AG04450 (cell line): ENCODE results near the gene CERS6. TPM values are rescaled to one million over a fixed set of nuclear protein-coding genes. Genes with fewer than 3 reads are reported as not detected.

Experiments used
- CTCF ChIA-PET: fragments of 300-600, 350-600 bp; formaldehyde crosslinking; extraction: SDS; loops from one replicate; lab custom pipeline; 2022; ENCODE audit warnings: antibody characterized with exemption, inconsistent platforms; lab: Charles Lee
- POLR2A ChIA-PET: fragments of 350-600 bp; formaldehyde crosslinking; extraction: SDS; loops from one replicate; lab custom pipeline; 2021; ENCODE audit warnings: antibody characterized with exemption, inconsistent platforms; lab: Yijun Ruan, JAX
- DNase-seq: peaks from one replicate; pipeline ENCODE4 v3.0.0-alpha.2; 2011; ENCODE audit warnings: low read depth, low spot score
- H3K27ac ChIP-seq: one replicate; pipeline ENCODE4 v1.5.1; 2012; ENCODE audit warnings: low read depth, low read length, control low read depth
- H3K27me3 ChIP-seq: one replicate; pipeline ENCODE4 v1.6.0; 2012; ENCODE audit warnings: low read length; ENCODE audit not compliant: control insufficient read depth, insufficient read depth
- H3K4me3 ChIP-seq: 2 replicates; pipeline ENCODE4 v1.5.1; 2011; ENCODE audit warnings: mild to moderate bottlenecking, low read depth, low read length, control low read depth
- H3K9me3 ChIP-seq: 2 replicates; pipeline ENCODE4 v1.5.1; 2012; ENCODE audit warnings: low read length; ENCODE audit not compliant: control insufficient read depth, insufficient read depth
- polyA plus RNA-seq: library from polyadenylated mRNA; depleted of rRNA; stranded (reverse); fragments of >200 nt; gene quantifications from 2 replicates; pipeline ENCODE4 v1.2.3, GENCODE V29; 2011
- TF ChIP-seq, protein P1 (sequence below): IDR thresholded peaks from 2 replicates; pipeline ENCODE4 v1.5.1; 2011; ENCODE audit warnings: low read depth, low read length, control low read depth, inconsistent platforms

The CERS6 gene
- polyA plus RNA-seq, 1 experiment, result 6.2 TPM

DNA sequence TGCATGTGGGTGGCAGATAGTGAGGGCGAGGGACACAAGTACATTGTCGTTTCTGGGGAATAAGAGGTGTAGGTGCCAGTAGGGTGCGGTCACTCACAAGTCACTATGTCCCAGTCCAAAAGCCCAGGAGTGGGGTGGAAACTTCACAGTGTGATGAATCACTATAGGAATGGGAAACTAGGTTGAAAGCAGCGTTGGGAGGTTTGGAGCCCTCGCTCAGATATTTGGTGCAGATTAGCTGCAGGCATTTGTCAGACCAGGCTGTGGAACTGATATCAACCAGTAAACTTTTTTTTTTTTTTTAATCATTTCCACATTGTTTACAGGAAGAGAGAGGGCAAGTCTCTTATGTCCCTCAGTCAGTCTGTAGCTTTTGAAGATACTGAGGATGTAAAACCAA is 121.8 kb downstream of the CERS6 start:
- no peak overlapping the region for H3K4me3 ChIP-seq

DNA sequence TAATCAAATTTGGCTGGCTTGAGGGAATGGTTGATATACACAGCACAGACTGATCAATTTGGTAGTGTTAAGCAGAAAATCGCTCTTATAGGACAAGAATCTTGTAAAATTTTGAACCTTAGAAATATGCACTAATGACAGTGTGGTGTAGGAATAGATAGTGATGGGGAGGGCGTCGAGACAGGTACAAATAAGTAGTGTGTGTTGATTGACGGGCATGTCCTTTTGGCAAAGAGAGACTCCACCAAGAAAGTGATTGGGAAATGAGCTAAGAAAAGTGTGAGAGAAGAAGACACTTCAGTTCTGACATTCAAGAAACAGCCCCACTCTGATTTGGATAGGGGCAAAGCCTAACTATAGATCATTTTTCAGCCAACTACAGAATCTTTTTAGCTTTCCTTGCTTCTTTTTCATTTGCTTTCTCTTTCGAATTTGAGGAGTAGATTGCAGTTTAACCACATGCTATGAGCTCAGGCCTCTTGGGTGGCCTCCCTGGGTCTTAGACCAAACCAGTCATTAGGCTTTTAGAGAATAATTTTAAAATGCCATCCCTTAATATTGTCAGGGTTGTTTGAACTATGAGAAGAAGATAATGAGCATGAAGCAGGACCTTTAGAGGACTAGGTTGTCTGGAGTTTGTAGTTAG is 127.1 kb downstream of the CERS6 start:
- H3K4me3 ChIP-seq, result no peak overlapping the region
- no peaks in the 10 kb centered on the region for H3K27me3 ChIP-seq
- peak overlapping the region; percentile 62 for H3K27ac ChIP-seq
- DNase-seq, result no peak
- TF ChIP-seq, protein P1, sequence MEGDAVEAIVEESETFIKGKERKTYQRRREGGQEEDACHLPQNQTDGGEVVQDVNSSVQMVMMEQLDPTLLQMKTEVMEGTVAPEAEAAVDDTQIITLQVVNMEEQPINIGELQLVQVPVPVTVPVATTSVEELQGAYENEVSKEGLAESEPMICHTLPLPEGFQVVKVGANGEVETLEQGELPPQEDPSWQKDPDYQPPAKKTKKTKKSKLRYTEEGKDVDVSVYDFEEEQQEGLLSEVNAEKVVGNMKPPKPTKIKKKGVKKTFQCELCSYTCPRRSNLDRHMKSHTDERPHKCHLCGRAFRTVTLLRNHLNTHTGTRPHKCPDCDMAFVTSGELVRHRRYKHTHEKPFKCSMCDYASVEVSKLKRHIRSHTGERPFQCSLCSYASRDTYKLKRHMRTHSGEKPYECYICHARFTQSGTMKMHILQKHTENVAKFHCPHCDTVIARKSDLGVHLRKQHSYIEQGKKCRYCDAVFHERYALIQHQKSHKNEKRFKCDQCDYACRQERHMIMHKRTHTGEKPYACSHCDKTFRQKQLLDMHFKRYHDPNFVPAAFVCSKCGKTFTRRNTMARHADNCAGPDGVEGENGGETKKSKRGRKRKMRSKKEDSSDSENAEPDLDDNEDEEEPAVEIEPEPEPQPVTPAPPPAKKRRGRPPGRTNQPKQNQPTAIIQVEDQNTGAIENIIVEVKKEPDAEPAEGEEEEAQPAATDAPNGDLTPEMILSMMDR, result no peak
- H3K9me3 ChIP-seq, result no peaks in the 10 kb centered on the region
- CTCF ChIA-PET, result interaction anchor here (1.6 kb wide), 1 partner anchor 57 kb away, joined by 4 read pairs; no protein-coding TSS in a partner anchor
- POLR2A ChIA-PET, result no interaction called here

More for the DNA sequence above, 121.8 kb downstream of the CERS6 start:
- Histone ChIP-seq H3K27ac (no peak overlapping the region), H3K9me3 (no peaks in the 10 kb centered on the region), H3K27me3 (no peaks in the 10 kb centered on the region)
- CTCF ChIA-PET, result no interaction called here
- no peak for DNase-seq
- POLR2A ChIA-PET, result no interaction called here
- TF ChIP-seq, protein P1, result no peak

DNA sequence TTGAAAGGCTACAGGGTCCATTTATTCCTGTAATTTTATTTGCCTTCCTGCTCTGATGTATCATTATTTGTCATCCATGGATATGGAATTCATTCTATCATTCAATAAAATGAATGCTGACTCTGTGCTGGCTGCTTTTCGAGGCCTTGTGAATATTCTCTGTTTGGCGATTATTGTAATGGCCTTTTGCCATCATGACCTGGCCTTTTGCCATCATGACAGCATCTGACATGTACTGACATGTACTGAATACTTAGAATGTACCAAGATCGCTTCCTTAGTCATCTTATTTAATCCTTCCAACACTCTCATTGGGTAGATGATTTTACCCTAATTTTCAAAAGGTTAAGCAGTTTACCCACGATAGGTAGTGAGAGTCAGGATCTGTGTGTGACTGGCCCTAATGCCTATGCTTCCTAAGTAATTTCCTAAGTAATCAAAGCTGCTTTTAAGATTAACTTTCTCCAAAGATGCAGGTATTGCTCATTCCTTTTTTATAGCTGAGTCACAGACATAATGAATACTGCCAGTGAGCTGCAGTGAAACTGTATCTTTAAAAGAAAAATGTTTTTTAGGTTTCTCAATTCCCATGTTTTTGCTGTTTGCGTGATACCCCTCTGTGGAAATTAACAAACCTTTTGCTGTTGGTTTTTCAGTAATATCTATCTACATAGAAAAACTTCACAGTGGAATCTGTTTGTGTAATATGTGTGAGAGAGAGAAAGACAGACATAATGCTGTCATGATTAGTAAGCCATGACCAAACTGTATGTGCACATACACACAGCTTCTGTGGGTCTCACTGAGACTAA is 127.8 kb downstream of the CERS6 start:
- Histone ChIP-seq H3K9me3 (no peaks in the 10 kb centered on the region), H3K27ac (peak overlapping the region; percentile 62), H3K27me3 (no peaks in the 10 kb centered on the region), H3K4me3 (no peak overlapping the region)
- DNase-seq, result no peak
- TF ChIP-seq, protein P1, result no peak
- POLR2A ChIA-PET, result interaction anchor here (0.6 kb wide), 1 partner anchor 91 kb away, joined by 6 read pairs; no protein-coding TSS in a partner anchor
- CTCF ChIA-PET, result interaction anchor here (1.6 kb wide), 1 partner anchor 58 kb away, joined by 4 read pairs; no protein-coding TSS in a partner anchor

DNA sequence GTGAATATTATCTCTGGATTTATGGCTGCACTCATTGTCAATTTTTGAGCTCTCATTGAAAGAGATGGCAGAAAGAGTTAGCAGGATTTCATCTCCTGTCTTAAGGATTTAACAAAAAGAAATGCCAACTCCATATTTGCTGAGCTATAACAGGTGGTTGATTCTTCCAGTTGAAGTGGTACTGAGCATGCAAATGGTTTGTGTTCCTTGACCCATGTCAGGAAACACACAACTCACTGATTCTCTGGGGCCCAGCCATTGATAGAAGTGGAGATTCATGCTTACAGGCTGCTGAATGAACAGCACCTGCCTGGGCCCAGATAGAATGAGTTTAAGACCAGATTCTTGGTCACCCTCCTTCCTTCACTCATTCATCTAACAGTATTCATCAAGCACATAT is 128.8 kb downstream of the CERS6 start:
- Histone ChIP-seq H3K27me3 (no peaks in the 10 kb centered on the region), H3K27ac (no peak overlapping the region), H3K4me3 (no peak overlapping the region), H3K9me3 (no peaks in the 10 kb centered on the region)
- no peak for DNase-seq
- ChIA-PET POLR2A (no interaction called here), CTCF (interaction anchor here (1.6 kb wide), 1 partner anchor 59 kb away, joined by 4 read pairs; no protein-coding TSS in a partner anchor)
- TF ChIP-seq, protein P1, result no peak

DNA sequence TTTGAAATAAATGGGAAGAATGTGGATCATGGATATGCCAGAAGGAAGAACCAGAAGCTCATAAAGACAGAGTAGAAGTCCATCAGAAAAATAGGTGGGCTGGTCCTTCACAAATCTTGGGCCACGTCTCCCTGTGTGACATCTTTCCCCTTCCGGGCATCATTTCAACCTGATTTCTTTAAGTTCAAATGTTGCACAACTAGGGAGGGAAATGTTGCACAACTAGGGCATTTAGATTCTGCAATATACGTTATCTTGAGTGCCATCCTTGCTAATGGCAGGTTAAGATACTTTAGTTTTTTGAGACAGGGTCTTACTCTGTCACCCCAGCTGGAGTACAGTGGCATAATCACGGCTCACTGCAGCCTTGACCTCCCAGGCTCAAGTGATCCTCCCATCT is 129.6 kb downstream of the CERS6 start:
- Histone ChIP-seq H3K4me3 (no peak overlapping the region), H3K27me3 (no peaks in the 10 kb centered on the region), H3K9me3 (no peaks in the 10 kb centered on the region), H3K27ac (no peak overlapping the region)
- TF ChIP-seq, protein P1, result no peak
- ChIA-PET POLR2A (no interaction called here), CTCF (no interaction called here)
- DNase-seq, result no peak
